Astrocyte of the cerebellum (primary cell): ENCODE results near the gene AAGAB.

ENCODE experiments used
- DNase-seq: peaks from one replicate; pipeline ENCODE4 v3.0.0-alpha.2; 2011; ENCODE audit warnings: low read depth
- H3K4me3 ChIP-seq: 2 replicates; pipeline ENCODE4 v1.5.1; 2011; ENCODE audit warnings: mild to moderate bottlenecking, low read depth, low read length, moderate library complexity
- CTCF ChIP-seq: IDR thresholded peaks from 2 replicates; pipeline ENCODE4 v1.5.1; 2012; ENCODE audit warnings: low read length, low read depth, moderate library complexity, mild to moderate bottlenecking; ENCODE audit errors: missing control alignments
- in situ Hi-C: cut with HindIII; loops from 2 replicates; pipeline ENCODE4 v1.10.0; 2017; ENCODE audit warnings: low sequenced_read_pairs

The AAGAB gene

GRCh38 chr15:67174446-67174845 lies 80.0 kb downstream of the AAGAB start:
- no peak overlapping the region for H3K4me3 ChIP-seq
- TF ChIP-seq CTCF = no peak
- in situ Hi-C loops = no loop called here
- DNase-seq = no peak

DNA sequence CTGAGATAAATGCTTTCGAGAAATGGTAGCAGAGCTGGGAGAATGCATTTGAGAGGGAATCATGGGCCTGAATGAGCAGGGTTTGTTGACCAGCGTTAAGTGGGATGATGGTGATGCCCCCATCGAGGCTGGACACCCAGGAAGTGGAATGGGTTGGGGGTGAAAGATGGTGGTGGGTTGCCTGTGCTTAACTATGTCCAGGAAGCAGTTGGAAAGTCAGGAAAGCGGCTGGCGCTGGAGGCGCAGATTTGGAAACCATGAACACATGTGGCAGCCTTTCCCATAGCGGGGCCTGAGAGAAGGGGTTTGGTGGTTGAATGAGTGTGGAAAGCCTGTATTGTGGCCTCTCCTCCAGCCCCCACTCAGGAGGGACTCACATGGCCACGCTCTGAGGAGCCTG lies 80.7 kb downstream of the AAGAB start:
- in situ Hi-C loops = no loop called here
- no peak for TF ChIP-seq CTCF

GRCh38 chr15:67173005-67173404 lies 81.5 kb downstream of the AAGAB start:
- no peak overlapping the region for H3K4me3 ChIP-seq
- DNase-seq = no peak
- in situ Hi-C loops = no loop called here
- TF ChIP-seq CTCF = no peak

More for the DNA sequence above, 80.7 kb downstream of the AAGAB start:
- DNase-seq = no peak
- H3K4me3 ChIP-seq = no peak overlapping the region

GRCh38 chr15:67172172-67172571 lies 82.3 kb downstream of the AAGAB start:
- TF ChIP-seq CTCF = no peak
- no peak for DNase-seq
- no peak overlapping the region for H3K4me3 ChIP-seq
- in situ Hi-C loops = no loop called here

DNA sequence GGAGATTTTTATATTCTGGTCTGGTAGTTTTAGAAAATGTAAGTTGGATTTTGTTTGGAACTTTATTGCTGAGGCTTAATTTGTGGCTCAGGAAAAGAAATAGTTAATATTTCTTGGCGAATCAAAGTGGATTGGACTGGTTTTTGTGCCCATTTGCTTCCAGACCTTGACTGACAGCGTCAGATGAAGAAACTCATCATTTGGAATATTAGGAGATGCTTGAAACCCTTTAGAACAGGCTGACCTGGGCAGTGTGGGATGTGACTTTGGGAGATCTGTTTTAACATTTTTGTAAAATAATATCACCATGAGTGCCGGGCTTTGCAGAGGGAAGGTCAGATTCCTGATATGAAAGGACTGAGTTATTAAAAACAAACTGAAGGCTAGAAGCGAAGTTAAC lies 83.0 kb downstream of the AAGAB start:
- no peak for TF ChIP-seq CTCF
- H3K4me3 ChIP-seq = no peak overlapping the region
- in situ Hi-C loops = no loop called here

DNA sequence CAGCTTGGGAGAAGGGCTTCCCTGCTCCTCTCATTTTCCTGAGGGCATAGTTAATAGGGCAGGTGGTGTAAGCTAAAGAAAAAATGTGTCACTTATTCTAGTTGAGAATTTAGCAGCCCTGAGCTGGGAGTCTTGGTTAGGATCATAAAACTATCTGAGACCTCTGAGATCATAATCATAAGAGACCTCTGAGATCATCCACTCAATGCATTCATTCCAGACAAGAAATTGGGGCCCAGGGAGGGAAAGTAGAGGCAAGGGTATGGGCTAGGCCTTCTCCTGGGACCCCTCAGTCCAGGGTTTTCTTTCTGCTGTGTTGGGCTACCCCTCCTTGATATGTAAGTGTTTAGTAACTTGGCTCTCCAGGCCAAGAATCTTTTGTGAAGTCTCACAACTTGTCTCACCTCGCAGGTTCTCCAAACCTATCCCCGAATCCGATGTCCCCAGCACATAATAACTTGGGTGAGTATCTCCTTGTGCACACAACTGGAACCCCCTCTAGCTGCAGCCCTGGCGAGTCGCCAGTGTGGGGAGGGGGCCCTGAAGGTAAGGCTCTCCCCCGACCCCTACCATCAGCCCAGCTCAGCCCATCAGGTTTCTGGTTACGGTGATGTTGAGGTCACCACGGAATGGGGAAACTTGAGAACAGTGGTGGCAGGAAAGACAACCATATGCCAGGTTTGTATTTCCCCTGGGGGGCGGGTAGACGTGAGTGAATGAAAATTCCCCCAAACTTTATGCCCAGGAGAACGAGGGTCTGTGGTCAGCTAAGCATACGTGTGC lies 84.1 kb downstream of the AAGAB start:
- no peak for TF ChIP-seq CTCF
- no peak overlapping the region for H3K4me3 ChIP-seq
- in situ Hi-C loops = no loop called here
- no peak for DNase-seq

More for the DNA sequence above, 83.0 kb downstream of the AAGAB start:
- DNase-seq = no peak
